ENCODE data around the gene ATXN7L1. TPM values are rescaled to one million over a fixed set of nuclear protein-coding genes. Genes with fewer than 3 reads are reported as not detected.

Gene ATXN7L1
- total and polyA plus RNA-seq, 9 donors, result 5.0 to 17.6 (median 11.4) TPM

DNA sequence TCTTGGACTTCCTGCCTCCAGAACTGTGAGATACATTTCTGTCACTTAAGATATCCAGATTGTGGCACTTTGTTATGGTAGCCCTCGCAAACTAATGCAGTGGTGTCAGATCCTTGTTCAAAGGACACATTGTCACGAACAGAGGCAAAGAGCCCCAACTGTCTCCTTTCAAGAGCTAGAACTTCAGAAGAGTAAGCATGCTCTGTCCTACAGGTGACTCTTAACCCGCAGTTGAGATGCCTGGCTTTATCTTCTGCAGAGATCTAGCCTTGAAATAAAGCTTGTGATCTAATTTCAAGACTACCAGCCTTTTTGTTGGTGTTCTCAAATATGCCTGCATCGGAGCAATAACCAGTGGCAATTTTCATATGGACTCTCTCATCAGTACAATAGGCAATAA, 134.4 kb downstream of the ATXN7L1 start:
- no peaks in the 10 kb centered on the region for H3K9me3 ChIP-seq
- no peaks in the 10 kb centered on the region for H3K4me1 ChIP-seq (ENCODE audit: insufficient read depth)
- no peaks in the 10 kb centered on the region for H3K27me3 ChIP-seq
- H3K36me3 ChIP-seq, result no peaks in the 10 kb centered on the region
- intact Hi-C loops (cut with DNase I), result loop anchor here in 1 of 4 donors (10.0 kb wide), 1 partner anchor 87 kb away; no protein-coding TSS in a partner anchor
- H3K27ac ChIP-seq, result no peak overlapping the region
- DNase-seq, result no peak
- WGBS, 3 donors, result 96 to 97% (median 96%) methylated on average over 4 of the region's 4 CpGs
- no peak overlapping the region for H3K4me3 ChIP-seq
- TF ChIP-seq, protein P1, sequence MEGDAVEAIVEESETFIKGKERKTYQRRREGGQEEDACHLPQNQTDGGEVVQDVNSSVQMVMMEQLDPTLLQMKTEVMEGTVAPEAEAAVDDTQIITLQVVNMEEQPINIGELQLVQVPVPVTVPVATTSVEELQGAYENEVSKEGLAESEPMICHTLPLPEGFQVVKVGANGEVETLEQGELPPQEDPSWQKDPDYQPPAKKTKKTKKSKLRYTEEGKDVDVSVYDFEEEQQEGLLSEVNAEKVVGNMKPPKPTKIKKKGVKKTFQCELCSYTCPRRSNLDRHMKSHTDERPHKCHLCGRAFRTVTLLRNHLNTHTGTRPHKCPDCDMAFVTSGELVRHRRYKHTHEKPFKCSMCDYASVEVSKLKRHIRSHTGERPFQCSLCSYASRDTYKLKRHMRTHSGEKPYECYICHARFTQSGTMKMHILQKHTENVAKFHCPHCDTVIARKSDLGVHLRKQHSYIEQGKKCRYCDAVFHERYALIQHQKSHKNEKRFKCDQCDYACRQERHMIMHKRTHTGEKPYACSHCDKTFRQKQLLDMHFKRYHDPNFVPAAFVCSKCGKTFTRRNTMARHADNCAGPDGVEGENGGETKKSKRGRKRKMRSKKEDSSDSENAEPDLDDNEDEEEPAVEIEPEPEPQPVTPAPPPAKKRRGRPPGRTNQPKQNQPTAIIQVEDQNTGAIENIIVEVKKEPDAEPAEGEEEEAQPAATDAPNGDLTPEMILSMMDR (IDR thresholded peaks at IDR 0.05), result no peak
- TF ChIP-seq EP300 (IDR thresholded peaks at IDR 0.05), result no peak
- no peak for TF ChIP-seq POLR2A (IDR thresholded peaks at IDR 0.05)

DNA sequence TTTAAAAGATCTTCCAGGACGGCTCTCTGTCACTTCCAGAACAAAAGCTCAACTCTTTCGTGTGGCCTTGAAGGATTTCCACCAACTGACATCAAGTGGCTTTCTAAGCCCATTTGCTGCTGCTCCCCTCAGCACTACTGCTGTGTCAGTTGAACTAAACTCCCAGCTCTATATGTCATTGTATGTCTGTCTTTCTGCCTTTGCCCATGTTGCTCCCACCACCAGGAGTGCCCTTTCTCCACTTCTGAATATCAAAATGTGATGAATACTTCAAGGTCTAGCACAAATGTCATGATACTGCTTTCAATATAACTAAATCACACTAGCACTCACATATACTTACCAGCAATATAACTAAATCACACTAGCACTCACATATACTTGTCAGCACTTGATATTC, 138.3 kb downstream of the ATXN7L1 start:
- no peaks in the 10 kb centered on the region for H3K27me3 ChIP-seq

DNA sequence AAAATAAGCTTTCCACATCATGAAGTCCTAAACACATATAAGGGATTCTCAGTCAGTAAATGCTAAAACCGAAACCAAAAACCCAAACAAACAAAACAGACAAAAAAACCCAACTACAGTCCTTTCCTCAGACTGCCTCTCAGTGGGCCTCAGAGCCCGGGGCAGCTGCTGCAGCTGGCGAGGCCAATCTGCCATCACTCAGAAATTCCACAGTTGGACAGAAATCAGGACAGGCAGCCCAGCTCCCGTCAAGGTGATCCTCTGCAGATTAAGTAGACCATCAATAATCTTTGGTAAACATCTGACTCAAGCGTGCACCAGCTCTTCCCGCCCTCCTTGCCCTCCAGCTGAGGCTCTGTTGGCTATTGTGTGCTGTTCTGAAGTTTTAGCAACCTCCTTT, 142.2 kb downstream of the ATXN7L1 start:
- TF ChIP-seq, protein P1 (IDR thresholded peaks at IDR 0.05), result no peak
- TF ChIP-seq POLR2A (IDR thresholded peaks at IDR 0.05), result no peak
- no peak for TF ChIP-seq EP300 (IDR thresholded peaks at IDR 0.05)
- Histone ChIP-seq H3K4me1 (ENCODE audit: insufficient read depth) (no peaks in the 10 kb centered on the region), H3K27me3 (no peaks in the 10 kb centered on the region), H3K4me3 (no peak overlapping the region), H3K36me3 (no peaks in the 10 kb centered on the region), H3K27ac (no peak overlapping the region), H3K9me3 (no peaks in the 10 kb centered on the region)
- DNase-seq, result no peak
- 61 to 64% (median 61%) methylated on average over 6 of the region's 6 CpGs for WGBS, 3 donors
- intact Hi-C loops (cut with DNase I), result no loop called here

More for the DNA sequence above, 138.3 kb downstream of the ATXN7L1 start:
- H3K4me3 ChIP-seq, result no peak overlapping the region
- no peaks in the 10 kb centered on the region for H3K4me1 ChIP-seq (ENCODE audit: insufficient read depth)
- 95 to 96% (median 96%) methylated on average over 2 of the region's 2 CpGs for WGBS, 3 donors
- H3K27ac ChIP-seq, result no peak overlapping the region
- intact Hi-C loops (cut with DNase I), result no loop called here
- no peaks in the 10 kb centered on the region for H3K9me3 ChIP-seq
- no peak for DNase-seq
- H3K36me3 ChIP-seq, result no peaks in the 10 kb centered on the region
- TF ChIP-seq, protein P1 (IDR thresholded peaks at IDR 0.05), result no peak

DNA sequence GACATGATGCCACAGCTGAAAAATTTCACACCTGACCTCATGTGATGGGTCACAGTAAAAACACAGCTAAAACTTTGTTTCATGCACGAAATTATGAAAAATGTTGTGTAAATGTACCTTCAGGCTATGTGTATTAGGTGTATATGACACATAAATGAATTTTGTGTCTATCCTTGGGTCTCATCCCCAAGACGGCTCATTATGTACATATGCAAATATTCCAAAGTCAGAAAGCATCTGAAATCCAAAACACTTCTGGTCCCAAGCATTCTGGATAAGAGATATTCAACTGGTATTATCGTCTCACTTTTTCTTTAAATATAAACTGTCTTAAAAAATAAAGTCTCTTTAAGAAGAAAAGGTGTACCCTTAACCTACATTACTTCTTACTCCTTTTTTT, 145.4 kb downstream of the ATXN7L1 start:
- TF ChIP-seq, protein P1 (IDR thresholded peaks at IDR 0.05), result no peak
- TF ChIP-seq EP300 (IDR thresholded peaks at IDR 0.05) (no peak), POLR2A (IDR thresholded peaks at IDR 0.05) (no peak)
- Histone ChIP-seq H3K27ac (no peak overlapping the region), H3K4me3 (no peak overlapping the region), H3K4me1 (ENCODE audit: insufficient read depth) (no peaks in the 10 kb centered on the region), H3K27me3 (no peaks in the 10 kb centered on the region), H3K36me3 (no peaks in the 10 kb centered on the region), H3K9me3 (no peaks in the 10 kb centered on the region)
- 85 to 89% (median 86%) methylated on average over 3 of the region's 3 CpGs for WGBS, 3 donors
- intact Hi-C loops (cut with DNase I), result no loop called here
- no peak for DNase-seq
